K562 (cell line): Measurements from ENCODE around the gene SLC30A7. TPM values are rescaled to one million over a fixed set of nuclear protein-coding genes. Genes with fewer than 3 reads are reported as not detected.

ENCODE experiments used
- HNRNPK ChIP-seq: fragments of 200-400 bp; formaldehyde crosslinking; IDR thresholded peaks from one replicate; pipeline ENCODE4 v1.6.1; 2018; ENCODE audit warnings: mild to moderate bottlenecking, low read depth, low read length; ENCODE audit not compliant: poor library complexity, severe bottlenecking
- JUN ChIP-seq, 2 experiments: sonication (generic) in 1 of 2; formaldehyde crosslinking in 1 of 2; IDR thresholded peaks; 2 replicates each; pipeline versions ENCODE4 v1.6.1 to v1.8.0; 2012 to 2022; ENCODE audit warnings: borderline replicate concordance in 2 of 2, mild to moderate bottlenecking in 2 of 2, improper control_type of control experiment in 1 of 2, low read depth in 1 of 2, low read length in 1 of 2, missing genetic modification reagents in 1 of 2
- MAFG ChIP-seq: fragments of 450-650 bp; conservative IDR thresholded peaks from 2 replicates; pipeline ENCODE4 v1.6.1; 2016; ENCODE audit warnings: missing genetic modification characterization, missing compliant biosample characterization
- MEIS2 ChIP-seq: fragments of 450-650 bp; IDR thresholded peaks from 2 replicates; pipeline ENCODE4 v1.6.1; 2014; ENCODE audit warnings: mild to moderate bottlenecking; ENCODE audit not compliant: partially characterized antibody
- NFXL1 ChIP-seq: fragments of 450-650 bp; formaldehyde crosslinking; IDR thresholded peaks from 2 replicates; pipeline ENCODE4 v1.4.0; 2021; ENCODE audit warnings: mild to moderate bottlenecking
- PHF8 ChIP-seq: fragments of 200-600 bp; sonication (generic); IDR thresholded peaks from 2 replicates; pipeline ENCODE4 v1.6.1; 2012; ENCODE audit warnings: mixed run types, mild to moderate bottlenecking, inconsistent platforms, low read length, moderate library complexity, borderline replicate concordance
- SMAD3 ChIP-seq: fragments of 450-650 bp; formaldehyde crosslinking; conservative IDR thresholded peaks from 2 replicates; pipeline ENCODE4 v1.4.0; 2020; ENCODE audit warnings: mild to moderate bottlenecking
- TSC22D4 ChIP-seq: fragments of 450-650 bp; IDR thresholded peaks from 2 replicates; pipeline ENCODE4 v1.6.1; 2016; ENCODE audit warnings: missing genetic modification characterization, missing biosample characterization, control low read depth
- U2AF2 ChIP-seq: fragments of 200-400 bp; formaldehyde crosslinking; optimal IDR thresholded peaks from 2 replicates; pipeline ENCODE3; 2017; ENCODE audit warnings: low read depth, mild to moderate bottlenecking, low read length
- polyA plus RNA-seq, 8 experiments: library from polyadenylated mRNA; depleted of rRNA in 4 of 8; stranded (reverse) in 5 of 8; unstranded in 3 of 8; fragments of >200 nt; fragmentation: Nextera tagmentation in 2 of 8; fragmentation: Illumina TruSeq in 1 of 8; extraction: Ambion mirVana in 2 of 8; extraction: Trizol in 1 of 8; gene quantifications; 2 replicates each; pipeline versions ENCODE4 v1.2.1 to v1.2.3, GENCODE V29; 2011 to 2014; ENCODE audit warnings: inconsistent platforms in 1 of 8, missing spikeins in 1 of 8
- total RNA-seq, 7 experiments: library from RNA; depleted of rRNA in 6 of 7; stranded (reverse); fragments of >200 nt in 6 of 7; fragmentation: Illumina TruSeq in 2 of 7; extraction: Trizol in 2 of 7; gene quantifications; 2 replicates each; pipeline versions ENCODE4 v1.2.1 to v1.2.3, GENCODE V29; 2011 to 2021; ENCODE audit warnings: low replicate concordance in 1 of 7
- TF ChIP-seq, protein P1 (sequence below), 2 experiments: IDR thresholded peaks in 1 of 2; conservative IDR thresholded peaks in 1 of 2; 2 replicates each; pipeline ENCODE4 v1.6.1; 2016; ENCODE audit warnings: low read depth in 2 of 2, mild to moderate bottlenecking in 1 of 2, missing compliant biosample characterization in 1 of 2, missing genetic modification characterization in 1 of 2, moderate library complexity in 1 of 2
- TF ChIP-seq, protein P2 (sequence below): conservative IDR thresholded peaks from 2 replicates; pipeline ENCODE4 v1.6.1; 2011; ENCODE audit warnings: low read depth, mild to moderate bottlenecking, low read length; ENCODE audit not compliant: control insufficient read depth

Gene SLC30A7
- total and polyA plus RNA-seq, 9 of the 15 experiments (the other 6 are each of a cell fraction or from before 2014, with no cell fraction given), result 3.5 to 17.1 (median 7.2) TPM

DNA sequence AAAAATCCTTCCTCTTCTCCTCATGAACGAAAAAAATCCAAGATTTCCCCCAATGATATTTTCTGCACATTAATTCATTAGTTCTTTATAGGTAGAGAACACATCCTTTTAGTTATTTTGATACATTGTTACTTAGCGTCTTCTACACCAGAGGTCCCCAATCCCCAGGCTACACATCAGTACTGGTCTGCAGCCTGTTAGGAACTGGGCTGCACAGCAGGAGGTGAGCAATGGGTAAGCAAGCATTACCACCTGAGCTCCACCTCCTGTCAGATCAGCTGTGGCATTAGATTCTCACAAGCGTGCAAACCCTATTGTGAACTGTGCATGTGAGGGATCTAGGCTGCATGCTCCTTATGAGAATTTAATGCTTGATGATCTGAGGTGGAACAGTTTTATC is 14.2 kb upstream of the SLC30A7 start (continued):
- TF ChIP-seq, protein P1, sequence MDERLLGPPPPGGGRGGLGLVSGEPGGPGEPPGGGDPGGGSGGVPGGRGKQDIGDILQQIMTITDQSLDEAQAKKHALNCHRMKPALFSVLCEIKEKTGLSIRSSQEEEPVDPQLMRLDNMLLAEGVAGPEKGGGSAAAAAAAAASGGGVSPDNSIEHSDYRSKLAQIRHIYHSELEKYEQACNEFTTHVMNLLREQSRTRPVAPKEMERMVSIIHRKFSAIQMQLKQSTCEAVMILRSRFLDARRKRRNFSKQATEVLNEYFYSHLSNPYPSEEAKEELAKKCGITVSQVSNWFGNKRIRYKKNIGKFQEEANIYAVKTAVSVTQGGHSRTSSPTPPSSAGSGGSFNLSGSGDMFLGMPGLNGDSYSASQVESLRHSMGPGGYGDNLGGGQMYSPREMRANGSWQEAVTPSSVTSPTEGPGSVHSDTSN (CRISPR knock-in tag; IDR thresholded peaks at IDR 0.05; ENCODE audit: low read depth), result no peak
- TF ChIP-seq, protein P1 (tag; conservative IDR thresholded peaks at IDR 0.05; ENCODE audit: low read depth), result no peak
- TF ChIP-seq NFXL1 (CRISPR knock-in tag) (no peak), MEIS2 (no peak), HNRNPK (no peak), U2AF2 (no peak), PHF8 (no peak), JUN (IDR thresholded peaks at IDR 0.05; ENCODE audit: borderline replicate concordance, low read depth, low read length) (no peak), JUN (CRISPR knock-in tag; IDR thresholded peaks at IDR 0.05; ENCODE audit: borderline replicate concordance) (no peak), SMAD3 (CRISPR knock-in tag) (no peak), MAFG (no peak), TSC22D4 (tag) (no peak)
- TF ChIP-seq, protein P2, sequence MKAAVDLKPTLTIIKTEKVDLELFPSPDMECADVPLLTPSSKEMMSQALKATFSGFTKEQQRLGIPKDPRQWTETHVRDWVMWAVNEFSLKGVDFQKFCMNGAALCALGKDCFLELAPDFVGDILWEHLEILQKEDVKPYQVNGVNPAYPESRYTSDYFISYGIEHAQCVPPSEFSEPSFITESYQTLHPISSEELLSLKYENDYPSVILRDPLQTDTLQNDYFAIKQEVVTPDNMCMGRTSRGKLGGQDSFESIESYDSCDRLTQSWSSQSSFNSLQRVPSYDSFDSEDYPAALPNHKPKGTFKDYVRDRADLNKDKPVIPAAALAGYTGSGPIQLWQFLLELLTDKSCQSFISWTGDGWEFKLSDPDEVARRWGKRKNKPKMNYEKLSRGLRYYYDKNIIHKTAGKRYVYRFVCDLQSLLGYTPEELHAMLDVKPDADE, result no peak
